Esophagus mucosa (tissue), 1 donor: ENCODE data around the gene LGALS7. TPM values are rescaled to one million over a fixed set of nuclear protein-coding genes. Genes with fewer than 3 reads are reported as not detected.
A peak's percentile ranks its signal among the peaks of the same experiment; 100 is the strongest.
"Not testable (repeated sequence)": the region's sequence is repeated elsewhere in the genome, so short reads cannot be mapped to it uniquely, and the experiment has no call there.

Experiments
- ATAC-seq: fragments of 200-7000 bp; cut with Tn5 transposase; one replicate; pipeline ENCODE4 v1.9.1; 2020
- total RNA-seq: library from RNA; stranded (reverse); gene quantifications from one replicate; pipeline ENCODE4 v1.2.4, GENCODE V29; 2023
- donor health status: DM: yes; HTN: yes; CAD: no.

LGALS7 gene
- total RNA-seq: 684 TPM

GRCh38 chr19:38773469-38774177 lies at the start of gene LGALS7:
Gene LGALS7, minus strand, starts transcription at chr19:38773517. Its CDS starts 25 bp downstream, at chr19:38773492.
- peak; percentile 6 for ATAC-seq

- not testable (repeated sequence) for ATAC-seq
Measured at GRCh38 chr19:38821230-38821825, 48.0 kb upstream of the LGALS7 start.

GRCh38 chr19:38819231-38819920 lies 46.1 kb upstream of the LGALS7 start:
- ATAC-seq: no peak

GRCh38 chr19:38817081-38817480 lies 43.8 kb upstream of the LGALS7 start:
- ATAC-seq: no peak

GRCh38 chr19:38816131-38816750 lies 42.9 kb upstream of the LGALS7 start:
- no peak for ATAC-seq

GRCh38 chr19:38815059-38816001 lies 42.0 kb upstream of the LGALS7 start:
- no peak for ATAC-seq

GRCh38 chr19:38813932-38814331 lies 40.6 kb upstream of the LGALS7 start:
- not testable (repeated sequence) for ATAC-seq

GRCh38 chr19:38813323-38813722 lies 40.0 kb upstream of the LGALS7 start:
- no peak for ATAC-seq

GRCh38 chr19:38812841-38813320 lies 39.6 kb upstream of the LGALS7 start, which contains the start of gene LGALS4:
Gene LGALS4, minus strand, starts transcription at chr19:38812945. Its CDS starts 59 bp downstream, at chr19:38812886.
- peak; percentile 4 for ATAC-seq

GRCh38 chr19:38812009-38812840 lies 38.9 kb upstream of the LGALS7 start:
- ATAC-seq: no peak

GRCh38 chr19:38809592-38810252 lies 36.4 kb upstream of the LGALS7 start:
- ATAC-seq: no peak

GRCh38 chr19:38808741-38809140 lies 35.4 kb upstream of the LGALS7 start:
- ATAC-seq: peak; percentile 17

GRCh38 chr19:38807374-38808098 lies 34.2 kb upstream of the LGALS7 start:
- ATAC-seq: peak; percentile 30

GRCh38 chr19:38806371-38806770 lies 33.1 kb upstream of the LGALS7 start:
- peak; percentile 5 for ATAC-seq

- peak; percentile 74 for ATAC-seq
Measured at GRCh38 chr19:38805180-38805579, 31.9 kb upstream of the LGALS7 start.

- ATAC-seq: no peak
Measured at GRCh38 chr19:38803543-38803942, 30.2 kb upstream of the LGALS7 start.

- ATAC-seq: no peak
Measured at GRCh38 chr19:38801359-38802095, 28.2 kb upstream of the LGALS7 start.

- no peak for ATAC-seq
Measured at GRCh38 chr19:38800577-38801347, 27.4 kb upstream of the LGALS7 start.
